HepG2 (cell line): ENCODE data around the gene RAD23A.

Experiments used
- JUNB ChIP-seq: sonication (generic); formaldehyde crosslinking; IDR thresholded peaks from 2 replicates; pipeline ENCODE4 v1.8.0; 2022; ENCODE audit warnings: missing genetic modification reagents, mild to moderate bottlenecking, borderline replicate concordance
- KLF6 ChIP-seq: IDR thresholded peaks from 2 replicates; pipeline ENCODE4 v1.8.0; 2016; ENCODE audit warnings: missing biosample characterization, missing genetic modification reagents
- SMARCE1 ChIP-seq: fragments of 450-650 bp; IDR thresholded peaks from 2 replicates; pipeline ENCODE4 v1.6.1; 2017; ENCODE audit warnings: borderline replicate concordance
- ZFP82 ChIP-seq: sonication (generic); formaldehyde crosslinking; IDR thresholded peaks from 2 replicates; pipeline ENCODE4 v1.5.1; 2020; ENCODE audit warnings: mild to moderate bottlenecking, missing genetic modification reagents, borderline replicate concordance
- ZSCAN20 ChIP-seq: sonication (generic); formaldehyde crosslinking; IDR thresholded peaks from 2 replicates; pipeline ENCODE4 v1.4.0; 2020; ENCODE audit warnings: missing genetic modification reagents, mild to moderate bottlenecking, borderline replicate concordance
- TF ChIP-seq, protein P1 (sequence below): sonication (generic); formaldehyde crosslinking; IDR thresholded peaks from 2 replicates; pipeline ENCODE4 v1.5.0; 2020; ENCODE audit warnings: mild to moderate bottlenecking, missing genetic modification reagents, moderate library complexity

DNA sequence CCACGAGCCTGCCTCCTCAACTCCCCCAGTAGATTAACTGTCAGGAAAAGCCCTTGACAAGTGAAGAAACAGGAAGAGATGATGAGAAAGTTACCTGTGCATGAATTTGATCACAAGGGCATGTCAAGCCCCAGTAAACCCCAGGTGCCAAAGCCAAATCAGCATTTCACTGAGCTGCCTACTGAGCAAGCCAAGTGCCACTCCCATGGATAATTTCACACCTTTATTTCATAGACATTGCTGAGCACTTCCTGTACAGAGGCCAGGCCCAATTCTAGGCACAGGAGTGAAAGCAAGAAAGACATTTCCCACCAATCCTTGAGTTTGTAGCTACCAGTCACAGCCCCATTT, 8.9 kb downstream of the RAD23A start:
- TF ChIP-seq JUNB (CRISPR knock-in tag) (no peak), SMARCE1 (no peak), KLF6 (CRISPR knock-in tag) (no peak), ZFP82 (CRISPR knock-in tag) (no peak), ZSCAN20 (CRISPR knock-in tag) (no peak)
- TF ChIP-seq, protein P1, sequence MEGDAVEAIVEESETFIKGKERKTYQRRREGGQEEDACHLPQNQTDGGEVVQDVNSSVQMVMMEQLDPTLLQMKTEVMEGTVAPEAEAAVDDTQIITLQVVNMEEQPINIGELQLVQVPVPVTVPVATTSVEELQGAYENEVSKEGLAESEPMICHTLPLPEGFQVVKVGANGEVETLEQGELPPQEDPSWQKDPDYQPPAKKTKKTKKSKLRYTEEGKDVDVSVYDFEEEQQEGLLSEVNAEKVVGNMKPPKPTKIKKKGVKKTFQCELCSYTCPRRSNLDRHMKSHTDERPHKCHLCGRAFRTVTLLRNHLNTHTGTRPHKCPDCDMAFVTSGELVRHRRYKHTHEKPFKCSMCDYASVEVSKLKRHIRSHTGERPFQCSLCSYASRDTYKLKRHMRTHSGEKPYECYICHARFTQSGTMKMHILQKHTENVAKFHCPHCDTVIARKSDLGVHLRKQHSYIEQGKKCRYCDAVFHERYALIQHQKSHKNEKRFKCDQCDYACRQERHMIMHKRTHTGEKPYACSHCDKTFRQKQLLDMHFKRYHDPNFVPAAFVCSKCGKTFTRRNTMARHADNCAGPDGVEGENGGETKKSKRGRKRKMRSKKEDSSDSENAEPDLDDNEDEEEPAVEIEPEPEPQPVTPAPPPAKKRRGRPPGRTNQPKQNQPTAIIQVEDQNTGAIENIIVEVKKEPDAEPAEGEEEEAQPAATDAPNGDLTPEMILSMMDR (CRISPR knock-in tag) = no peak
